ENCODE data around the gene AMOTL1. TPM values are rescaled to one million over a fixed set of nuclear protein-coding genes. Genes with fewer than 3 reads are reported as not detected.

AMOTL1 gene
- total RNA-seq, 2 experiments from 2014 or later = 0.08 TPM; not detected in 1

- DNase-seq = no peak
- no peaks in the 10 kb centered on the region for H3K9me3 ChIP-seq (ENCODE audit: control insufficient read depth in 1 of 2, insufficient read depth in 1 of 2, low read length in 2 of 2)
- TF ChIP-seq CTCF (IDR thresholded peaks at IDR 0.05) = no peak
- no peak for ATAC-seq (ENCODE audit: poor library complexity)
- Mint-ChIP-seq H3K4me3 (no peak overlapping the region), H3K27me3 (no peaks in the 10 kb centered on the region), H3K27ac (no peak overlapping the region), H3K4me1 (ENCODE audit: low read depth) (no peaks in the 10 kb centered on the region), H3K36me3 (ENCODE audit: low read depth) (no peaks in the 10 kb centered on the region), H3K9me3 (no peaks in the 10 kb centered on the region)
- no peak overlapping the region for H3K27ac ChIP-seq (ENCODE audit: low read depth in 1 of 2, low read length in 2 of 2)
- intact Hi-C loops (cut with DNase I, micrococcal nuclease) = no loop called here
- H3K27me3 ChIP-seq (ENCODE audit: control insufficient read depth in 1 of 2, insufficient read depth in 2 of 2, low read length in 2 of 2) = no peaks in the 10 kb centered on the region
- ChIA-PET POLR2A (no interaction called here), CTCF (no interaction called here)
- no peak overlapping the region for H3K4me3 ChIP-seq (ENCODE audit: low read length)
- no peaks in the 10 kb centered on the region for H3K4me1 ChIP-seq (ENCODE audit: insufficient read depth, low read length)
- H3K36me3 ChIP-seq (ENCODE audit: insufficient read depth, low read length) = no peaks in the 10 kb centered on the region
These were observed 32.3 kb downstream of the AMOTL1 start for GRCh38 chr11:94800414-94800813.

- Histone ChIP-seq H3K36me3 (ENCODE audit: insufficient read depth, low read length) (no peaks in the 10 kb centered on the region), H3K27me3 (ENCODE audit: control insufficient read depth in 1 of 2, insufficient read depth in 2 of 2, low read length in 2 of 2) (no peaks in the 10 kb centered on the region), H3K9me3 (ENCODE audit: control insufficient read depth in 1 of 2, insufficient read depth in 1 of 2, low read length in 2 of 2) (no peaks in the 10 kb centered on the region), H3K4me3 (ENCODE audit: low read length) (no peak overlapping the region), H3K27ac (ENCODE audit: low read depth in 1 of 2, low read length in 2 of 2) (no peak overlapping the region), H3K4me1 (ENCODE audit: insufficient read depth, low read length) (no peaks in the 10 kb centered on the region)
- intact Hi-C loops (cut with DNase I, micrococcal nuclease) = no loop called here
- no peaks in the 10 kb centered on the region for H3K9me3 Mint-ChIP-seq
- ATAC-seq (ENCODE audit: poor library complexity) = no peak
- no peaks in the 10 kb centered on the region for H3K4me1 Mint-ChIP-seq (ENCODE audit: low read depth)
- ChIA-PET POLR2A (no interaction called here), CTCF (no interaction called here)
- no peak overlapping the region for H3K27ac Mint-ChIP-seq
- H3K27me3 Mint-ChIP-seq = no peaks in the 10 kb centered on the region
- DNase-seq = no peak
- no peak for TF ChIP-seq CTCF (IDR thresholded peaks at IDR 0.05)
- no peaks in the 10 kb centered on the region for H3K36me3 Mint-ChIP-seq (ENCODE audit: low read depth)
- H3K4me3 Mint-ChIP-seq = no peak overlapping the region
These were observed 33.8 kb downstream of the AMOTL1 start for GRCh38 chr11:94801866-94802460.

GRCh38 chr11:94802501-94802900 lies 34.3 kb downstream of the AMOTL1 start:
- ATAC-seq (ENCODE audit: poor library complexity) = no peak
- no peak overlapping the region for H3K4me3 Mint-ChIP-seq
- TF ChIP-seq CTCF (IDR thresholded peaks at IDR 0.05) = no peak
- no peak for DNase-seq
- ChIA-PET CTCF (no interaction called here), POLR2A (no interaction called here)
- H3K4me1 Mint-ChIP-seq (ENCODE audit: low read depth) = no peaks in the 10 kb centered on the region
- H3K27ac Mint-ChIP-seq = no peak overlapping the region
- Histone ChIP-seq H3K4me3 (ENCODE audit: low read length) (no peak overlapping the region), H3K27ac (ENCODE audit: low read depth in 1 of 2, low read length in 2 of 2) (no peak overlapping the region), H3K4me1 (ENCODE audit: insufficient read depth, low read length) (no peaks in the 10 kb centered on the region), H3K36me3 (ENCODE audit: insufficient read depth, low read length) (no peaks in the 10 kb centered on the region), H3K27me3 (ENCODE audit: control insufficient read depth in 1 of 2, insufficient read depth in 2 of 2, low read length in 2 of 2) (no peaks in the 10 kb centered on the region), H3K9me3 (ENCODE audit: control insufficient read depth in 1 of 2, insufficient read depth in 1 of 2, low read length in 2 of 2) (no peaks in the 10 kb centered on the region)
- H3K36me3 Mint-ChIP-seq (ENCODE audit: low read depth) = no peaks in the 10 kb centered on the region
- intact Hi-C loops (cut with DNase I, micrococcal nuclease) = no loop called here
- no peaks in the 10 kb centered on the region for H3K27me3 Mint-ChIP-seq
- no peaks in the 10 kb centered on the region for H3K9me3 Mint-ChIP-seq

Data from CD4-positive, alpha-beta T cell (primary cell).